ENCODE measurements around the gene RAP1GAP.

RAP1GAP gene

DNA sequence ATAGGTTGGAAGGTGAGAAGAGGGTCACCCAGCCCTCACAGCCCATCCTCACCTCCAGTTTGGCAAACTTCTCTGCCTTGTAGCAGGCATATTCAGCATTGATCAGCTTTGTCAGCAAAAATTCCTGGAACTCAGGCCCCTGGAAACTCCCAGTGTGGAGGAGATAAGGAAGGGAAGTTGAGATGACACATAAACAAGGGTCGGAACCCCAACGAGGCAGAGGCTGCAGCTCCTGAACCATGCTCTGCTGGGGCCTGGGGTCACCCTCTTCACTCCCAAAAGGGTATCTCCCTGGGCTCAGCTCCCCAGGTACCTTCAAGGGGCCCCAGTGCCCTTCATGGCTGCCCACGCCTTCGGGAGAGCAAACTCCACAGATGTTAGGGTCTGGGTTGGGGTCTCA is 60.4 kb downstream of the RAP1GAP start:
- Histone ChIP-seq H3K79me2 (ENCODE audit: control insufficient read depth, insufficient read depth, low read length) (no peaks in the 10 kb centered on the region), H3K27me3 (ENCODE audit: insufficient read depth, low read length, poor library complexity) (no peaks in the 10 kb centered on the region), H3K9ac (ENCODE audit: low read length) (no peak overlapping the region), H2AK5ac (ENCODE audit: low read length) (no peak overlapping the region), H2BK120ac (ENCODE audit: low read depth, low read length) (no peak overlapping the region), H3K79me1 (ENCODE audit: low read length) (no peaks in the 10 kb centered on the region), H3K18ac (ENCODE audit: low read length) (no peak overlapping the region), H4K8ac (ENCODE audit: low read depth, low read length) (no peak overlapping the region), H3K4me2 (ENCODE audit: low read length) (no peak overlapping the region), H3K27ac (ENCODE audit: low read depth, low read length) (no peak overlapping the region), H2BK5ac (ENCODE audit: low read length) (no peak overlapping the region), H4K5ac (ENCODE audit: low read length) (no peak overlapping the region), H3K23ac (ENCODE audit: low read length) (no peak overlapping the region), H3K4me3 (ENCODE audit: low read length) (no peak overlapping the region), H3K4me1 (ENCODE audit: control insufficient read depth, low read depth, low read length) (peaks cover 10% of the 10 kb centered on the region), H2BK15ac (replicated peaks; ENCODE audit: low read depth) (no peak overlapping the region), H3K36me3 (ENCODE audit: control insufficient read depth, insufficient read depth, low read length) (no peaks in the 10 kb centered on the region), H3K56ac (ENCODE audit: low read length) (peak overlapping the region; percentile 59), H3K4ac (ENCODE audit: low read depth, low read length) (no peak overlapping the region)
- no CpG with 5 or more reads among the region's 4 CpGs for WGBS (ENCODE audit: extremely low coverage, insufficient coverage, low lambda C conversion rate)
- peak; percentile 43 for DNase-seq

DNA sequence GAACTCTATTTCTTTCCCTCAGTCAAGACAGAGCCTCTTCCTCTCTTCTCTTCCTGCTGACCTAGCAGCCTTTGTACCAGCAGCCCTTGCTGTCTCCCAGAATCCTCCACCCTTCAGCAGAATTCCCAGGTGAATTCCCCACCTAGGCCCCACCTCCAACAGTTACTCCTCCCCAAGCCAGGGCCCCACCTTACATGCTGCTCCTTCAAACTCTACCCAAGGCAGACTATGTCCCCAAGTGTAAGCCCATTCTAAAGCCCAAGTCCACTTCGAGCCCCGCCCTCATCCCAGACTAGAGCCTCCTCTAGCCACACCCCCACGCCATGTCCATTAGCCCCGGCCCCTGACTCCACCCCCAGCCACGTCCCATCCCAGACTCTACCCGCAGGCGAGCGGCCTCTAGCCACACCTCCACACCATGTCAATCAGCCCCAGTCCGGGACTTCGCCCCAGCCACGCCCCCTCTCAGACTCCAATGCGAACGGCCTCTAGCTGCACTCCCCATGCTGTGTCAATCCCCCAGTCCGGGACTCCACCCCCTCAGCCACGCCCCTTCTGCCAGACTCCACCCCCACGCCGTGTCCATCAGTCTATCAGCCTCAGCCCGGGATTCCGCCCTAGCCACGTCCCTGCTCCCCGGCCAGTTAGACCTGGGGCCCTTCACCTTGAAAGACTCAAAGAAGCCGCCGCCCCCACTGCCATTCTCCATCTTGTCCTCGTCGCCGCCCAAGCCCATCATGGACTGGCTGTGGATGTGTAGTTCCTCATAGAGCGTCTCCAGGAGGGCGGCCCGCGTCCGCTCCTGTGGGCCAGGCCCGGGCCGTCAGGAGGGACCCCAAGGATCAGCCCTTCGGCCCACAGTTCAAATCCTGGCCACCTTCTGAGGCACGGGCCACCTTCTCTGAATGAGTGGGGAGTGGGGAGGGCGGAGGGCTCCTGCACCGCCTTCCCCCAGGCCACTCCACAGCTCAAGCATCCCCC is 61.3 kb downstream of the RAP1GAP start:
- no peak overlapping the region for H3K4me3 ChIP-seq (ENCODE audit: low read length)
- no peak overlapping the region for H2AK5ac ChIP-seq (ENCODE audit: low read length)
- no peak overlapping the region for H3K4me2 ChIP-seq (ENCODE audit: low read length)
- peak overlapping the region; percentile 43 for H3K9ac ChIP-seq (ENCODE audit: low read length)
- H3K79me2 ChIP-seq (ENCODE audit: control insufficient read depth, insufficient read depth, low read length) = no peaks in the 10 kb centered on the region
- WGBS (ENCODE audit: extremely low coverage, insufficient coverage, low lambda C conversion rate) = no CpG with 5 or more reads among the region's 37 CpGs
- H3K27me3 ChIP-seq (ENCODE audit: insufficient read depth, low read length, poor library complexity) = no peaks in the 10 kb centered on the region
- no peak overlapping the region for H4K8ac ChIP-seq (ENCODE audit: low read depth, low read length)
- H4K5ac ChIP-seq (ENCODE audit: low read length) = no peak overlapping the region
- peak; percentile 100 for DNase-seq
- H3K36me3 ChIP-seq (ENCODE audit: control insufficient read depth, insufficient read depth, low read length) = no peaks in the 10 kb centered on the region
- H3K79me1 ChIP-seq (ENCODE audit: low read length) = no peaks in the 10 kb centered on the region
- H3K56ac ChIP-seq (ENCODE audit: low read length) = peak overlapping the region; percentile 80
- no peak overlapping the region for H2BK15ac ChIP-seq (replicated peaks; ENCODE audit: low read depth)
- peaks cover 10% of the 10 kb centered on the region for H3K4me1 ChIP-seq (ENCODE audit: control insufficient read depth, low read depth, low read length)
- H3K4ac ChIP-seq (ENCODE audit: low read depth, low read length) = no peak overlapping the region
- no peak overlapping the region for H2BK120ac ChIP-seq (ENCODE audit: low read depth, low read length)
- H3K23ac ChIP-seq (ENCODE audit: low read length) = no peak overlapping the region
- H3K27ac ChIP-seq (ENCODE audit: low read depth, low read length) = no peak overlapping the region
- H2BK5ac ChIP-seq (ENCODE audit: low read length) = no peak overlapping the region
- no peak overlapping the region for H3K18ac ChIP-seq (ENCODE audit: low read length)

DNA sequence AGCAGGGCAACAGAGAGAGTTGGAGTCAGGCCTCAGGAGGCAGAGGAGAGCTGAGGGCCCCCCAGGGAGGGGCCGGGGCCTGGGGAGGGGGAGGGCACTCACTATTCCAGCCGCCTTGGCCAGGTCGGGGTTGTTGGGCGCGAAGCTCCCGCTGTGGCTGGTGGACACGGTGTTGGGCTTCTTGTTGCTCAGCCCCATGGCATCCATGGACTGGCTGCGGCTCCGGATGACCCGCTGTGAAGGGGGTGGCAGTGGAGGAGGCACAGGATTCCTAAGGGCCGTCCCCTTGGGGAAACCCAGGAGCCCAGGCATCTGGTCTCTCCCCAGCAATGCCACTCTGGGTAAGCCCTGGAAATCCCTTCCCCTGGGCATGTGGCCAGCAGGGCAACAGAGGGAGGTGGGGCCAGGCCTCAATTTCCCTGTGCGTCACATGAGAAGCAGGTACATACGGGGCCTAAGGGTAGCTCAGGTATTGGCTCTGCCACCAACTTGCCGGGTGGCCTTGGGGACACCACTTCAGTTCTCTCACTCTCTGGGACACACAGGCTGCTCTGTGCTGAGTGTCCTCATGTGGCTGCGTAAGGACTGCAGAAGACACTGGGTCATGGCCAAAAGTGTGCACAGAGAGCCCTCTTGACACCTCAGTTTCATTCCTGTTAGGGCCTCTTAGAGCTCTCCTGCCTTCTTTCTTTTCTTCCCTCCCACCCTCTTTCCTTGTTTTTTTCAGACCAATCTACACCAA is 63.0 kb downstream of the RAP1GAP start:
- WGBS (ENCODE audit: extremely low coverage, insufficient coverage, low lambda C conversion rate) = no CpG with 5 or more reads among the region's 15 CpGs
- no peak overlapping the region for H3K4ac ChIP-seq (ENCODE audit: low read depth, low read length)
- no peaks in the 10 kb centered on the region for H3K27me3 ChIP-seq (ENCODE audit: insufficient read depth, low read length, poor library complexity)
- no peaks in the 10 kb centered on the region for H3K79me2 ChIP-seq (ENCODE audit: control insufficient read depth, insufficient read depth, low read length)
- H2AK5ac ChIP-seq (ENCODE audit: low read length) = no peak overlapping the region
- H3K23ac ChIP-seq (ENCODE audit: low read length) = no peak overlapping the region
- no peak overlapping the region for H3K9ac ChIP-seq (ENCODE audit: low read length)
- H3K4me2 ChIP-seq (ENCODE audit: low read length) = no peak overlapping the region
- H3K36me3 ChIP-seq (ENCODE audit: control insufficient read depth, insufficient read depth, low read length) = no peaks in the 10 kb centered on the region
- no peak overlapping the region for H4K5ac ChIP-seq (ENCODE audit: low read length)
- no peak overlapping the region for H3K56ac ChIP-seq (ENCODE audit: low read length)
- H4K8ac ChIP-seq (ENCODE audit: low read depth, low read length) = no peak overlapping the region
- H2BK120ac ChIP-seq (ENCODE audit: low read depth, low read length) = no peak overlapping the region
- H3K79me1 ChIP-seq (ENCODE audit: low read length) = no peaks in the 10 kb centered on the region
- no peak for DNase-seq
- no peak overlapping the region for H3K4me3 ChIP-seq (ENCODE audit: low read length)
- peaks cover 10% of the 10 kb centered on the region for H3K4me1 ChIP-seq (ENCODE audit: control insufficient read depth, low read depth, low read length)
- no peak overlapping the region for H3K18ac ChIP-seq (ENCODE audit: low read length)
- H3K27ac ChIP-seq (ENCODE audit: low read depth, low read length) = no peak overlapping the region
- H2BK15ac ChIP-seq (replicated peaks; ENCODE audit: low read depth) = no peak overlapping the region
- no peak overlapping the region for H2BK5ac ChIP-seq (ENCODE audit: low read length)

DNA sequence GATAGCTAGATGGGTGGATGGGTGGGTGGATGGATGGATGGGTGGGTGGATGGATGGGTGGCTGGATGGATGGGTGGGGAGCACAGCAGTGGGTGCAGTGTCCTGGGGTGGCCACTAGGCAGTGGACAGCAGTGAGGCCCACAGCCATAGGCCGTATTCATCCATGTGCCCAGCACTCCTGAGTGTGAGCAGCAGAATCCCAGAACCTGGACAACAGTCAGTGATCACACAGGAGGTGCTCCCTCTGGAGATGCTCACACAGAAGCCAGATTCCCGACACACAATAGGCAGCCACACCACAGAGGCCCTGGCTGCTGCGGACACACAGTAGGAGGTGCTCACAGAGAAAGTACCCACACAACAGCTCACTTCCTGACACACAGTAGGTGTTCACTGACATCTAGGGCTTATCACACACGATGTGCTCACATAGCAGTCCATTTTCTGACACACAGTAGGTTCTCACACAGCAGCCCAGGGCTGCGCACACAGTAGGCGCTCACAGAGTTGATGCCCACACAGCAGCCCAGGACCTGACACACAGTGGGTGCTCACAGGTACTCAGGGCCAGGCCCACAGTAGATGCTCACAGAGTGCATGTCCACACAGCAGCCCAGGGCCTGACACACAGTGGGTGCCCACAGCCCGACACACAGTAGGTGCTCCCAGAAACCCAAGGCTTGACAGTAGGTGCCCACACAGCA is 64.0 kb downstream of the RAP1GAP start:
- Histone ChIP-seq H4K5ac (ENCODE audit: low read length) (no peak overlapping the region), H3K56ac (ENCODE audit: low read length) (peak overlapping the region; percentile 25), H2AK5ac (ENCODE audit: low read length) (no peak overlapping the region), H4K8ac (ENCODE audit: low read depth, low read length) (no peak overlapping the region), H2BK5ac (ENCODE audit: low read length) (no peak overlapping the region), H3K4me1 (ENCODE audit: control insufficient read depth, low read depth, low read length) (peaks cover 10% of the 10 kb centered on the region), H3K79me1 (ENCODE audit: low read length) (no peaks in the 10 kb centered on the region), H3K4me3 (ENCODE audit: low read length) (no peak overlapping the region), H2BK120ac (ENCODE audit: low read depth, low read length) (no peak overlapping the region), H3K27ac (ENCODE audit: low read depth, low read length) (no peak overlapping the region), H3K9ac (ENCODE audit: low read length) (no peak overlapping the region), H3K4ac (ENCODE audit: low read depth, low read length) (no peak overlapping the region), H3K4me2 (ENCODE audit: low read length) (no peak overlapping the region), H3K36me3 (ENCODE audit: control insufficient read depth, insufficient read depth, low read length) (no peaks in the 10 kb centered on the region), H3K23ac (ENCODE audit: low read length) (no peak overlapping the region), H2BK15ac (replicated peaks; ENCODE audit: low read depth) (no peak overlapping the region), H3K18ac (ENCODE audit: low read length) (no peak overlapping the region), H3K79me2 (ENCODE audit: control insufficient read depth, insufficient read depth, low read length) (no peaks in the 10 kb centered on the region), H3K27me3 (ENCODE audit: insufficient read depth, low read length, poor library complexity) (no peaks in the 10 kb centered on the region)
- WGBS (ENCODE audit: extremely low coverage, insufficient coverage, low lambda C conversion rate) = no CpG with 5 or more reads among the region's 7 CpGs
- no peak for DNase-seq

DNA sequence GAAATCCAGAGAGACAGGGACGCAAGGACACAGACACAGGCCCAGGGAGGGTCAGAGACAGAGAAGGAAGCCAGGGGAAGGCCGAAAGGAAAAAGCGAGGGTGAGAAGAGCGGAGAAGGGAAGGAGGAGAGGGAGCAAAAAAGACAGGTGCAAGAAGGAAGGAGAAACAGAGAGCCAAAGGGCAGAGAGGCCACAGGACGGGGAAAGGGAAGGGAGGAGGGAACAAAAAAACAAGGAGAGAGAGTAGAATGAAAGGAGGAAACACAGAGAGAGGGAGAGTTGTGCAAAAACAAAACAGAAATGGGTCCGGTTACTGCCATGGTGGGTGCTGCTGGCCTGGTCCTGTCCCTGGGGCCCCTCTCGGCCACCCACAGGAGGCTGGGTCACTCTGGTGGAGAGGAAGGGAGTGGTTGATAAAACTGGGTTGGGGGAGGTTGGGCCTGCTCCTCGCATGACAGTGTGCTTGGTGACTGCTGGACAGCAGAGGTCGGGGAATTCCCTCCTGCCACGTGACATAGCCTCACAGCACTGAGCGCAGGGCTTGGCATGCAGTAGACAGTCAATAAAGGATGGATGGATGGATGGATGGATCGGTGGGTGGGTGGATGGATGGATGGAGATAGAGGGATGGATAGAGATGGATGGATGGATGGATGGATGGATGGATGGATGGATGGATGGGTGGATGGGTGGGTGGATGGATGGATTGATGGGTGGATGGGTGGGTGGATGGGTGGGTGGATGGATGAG is 64.8 kb downstream of the RAP1GAP start:
- Histone ChIP-seq H3K27ac (ENCODE audit: low read depth, low read length) (no peak overlapping the region), H4K5ac (ENCODE audit: low read length) (no peak overlapping the region), H3K79me2 (ENCODE audit: control insufficient read depth, insufficient read depth, low read length) (no peaks in the 10 kb centered on the region), H2BK15ac (replicated peaks; ENCODE audit: low read depth) (no peak overlapping the region), H2AK5ac (ENCODE audit: low read length) (no peak overlapping the region), H3K4me3 (ENCODE audit: low read length) (no peak overlapping the region), H3K4me2 (ENCODE audit: low read length) (no peak overlapping the region), H2BK5ac (ENCODE audit: low read length) (no peak overlapping the region), H3K18ac (ENCODE audit: low read length) (no peak overlapping the region), H3K4ac (ENCODE audit: low read depth, low read length) (no peak overlapping the region), H3K79me1 (ENCODE audit: low read length) (no peaks in the 10 kb centered on the region), H3K4me1 (ENCODE audit: control insufficient read depth, low read depth, low read length) (peaks cover 10% of the 10 kb centered on the region), H3K9ac (ENCODE audit: low read length) (no peak overlapping the region), H4K8ac (ENCODE audit: low read depth, low read length) (no peak overlapping the region), H3K27me3 (ENCODE audit: insufficient read depth, low read length, poor library complexity) (no peaks in the 10 kb centered on the region), H2BK120ac (ENCODE audit: low read depth, low read length) (no peak overlapping the region), H3K23ac (ENCODE audit: low read length) (no peak overlapping the region), H3K36me3 (ENCODE audit: control insufficient read depth, insufficient read depth, low read length) (no peaks in the 10 kb centered on the region), H3K56ac (ENCODE audit: low read length) (no peak overlapping the region)
- WGBS (ENCODE audit: extremely low coverage, insufficient coverage, low lambda C conversion rate) = no CpG with 5 or more reads among the region's 12 CpGs
- DNase-seq = no peak
